ENCODE measurements around the gene ZCCHC2. TPM values are rescaled to one million over a fixed set of nuclear protein-coding genes. Genes with fewer than 3 reads are reported as not detected.

Gene ZCCHC2
- total and polyA plus RNA-seq, 2 of the 8 experiments (the other 6 are each of a cell fraction or from before 2014, with no cell fraction given) = 13.5 to 18.6 TPM

GRCh38 chr18:62603979-62604378 lies 81.2 kb downstream of the ZCCHC2 start (continued):
- TF ChIP-seq RNF2 (IDR thresholded peaks at IDR 0.05; ENCODE audit: borderline replicate concordance, low read depth, low read length, missing control alignments, poor library complexity, severe bottlenecking) (no peak), RAD21 (IDR thresholded peaks at IDR 0.05 in 1 of 2, conservative IDR thresholded peaks at IDR 0.05 in 1 of 2; ENCODE audit: low read depth in 2 of 2, low read length in 2 of 2) (no peak), TAF7 (optimal IDR thresholded peaks at IDR 0.05; ENCODE audit: borderline replicate concordance, low read depth, low read length) (no peak), YY1 (IDR thresholded peaks at IDR 0.05; ENCODE audit: low read depth, low read length) (no peak), FOSL1 (IDR thresholded peaks at IDR 0.05; ENCODE audit: insufficient read depth, low read depth, low read length) (no peak)
- TF ChIP-seq, protein P1, sequence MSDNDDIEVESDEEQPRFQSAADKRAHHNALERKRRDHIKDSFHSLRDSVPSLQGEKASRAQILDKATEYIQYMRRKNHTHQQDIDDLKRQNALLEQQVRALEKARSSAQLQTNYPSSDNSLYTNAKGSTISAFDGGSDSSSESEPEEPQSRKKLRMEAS (IDR thresholded peaks at IDR 0.05) = no peak
